GM23338 (cell line): ENCODE data around the gene ZC3H8.

Experiments
- CTCF ChIP-seq, 2 experiments: fragments of 200-600 bp in 1 of 2; sonication (generic) in 1 of 2; conservative IDR thresholded peaks; 2 replicates each; pipeline versions ENCODE4 v1.5.1 to v1.6.1; 2016 to 2017; ENCODE audit warnings: antibody characterized with exemption in 2 of 2, low read depth in 2 of 2, mild to moderate bottlenecking in 2 of 2, moderate library complexity in 1 of 2
- EZH2 ChIP-seq: fragments of 200-600 bp; sonication (generic); IDR thresholded peaks from one replicate; pipeline ENCODE4 v1.8.0; 2017; ENCODE audit warnings: antibody characterized with exemption, mild to moderate bottlenecking, low read depth; ENCODE audit not compliant: unreplicated experiment
- POLR2AphosphoS5 ChIP-seq: IDR thresholded peaks from 2 replicates; pipeline ENCODE4 v1.6.1; 2016; ENCODE audit warnings: antibody characterized with exemption, low read depth
- ZNF331 ChIP-seq: fragments of 250-450 bp; sonication (Bioruptor Pico); IDR thresholded peaks from 2 replicates; pipeline ENCODE4 v1.5.0; 2020; ENCODE audit warnings: low read depth, mild to moderate bottlenecking, moderate library complexity

GRCh38 chr2:112194028-112194427 lies 60.8 kb downstream of the ZC3H8 start:
- TF ChIP-seq POLR2AphosphoS5 (no peak), CTCF (conservative IDR thresholded peaks at IDR 0.05; ENCODE audit: low read depth in 2 of 2) (no peak), ZNF331 (CRISPR knock-in tag) (no peak), EZH2 (no peak)
